Immature natural killer cell (primary cell): Measurements from ENCODE around the gene S100A10. TPM values are rescaled to one million over a fixed set of nuclear protein-coding genes. Genes with fewer than 3 reads are reported as not detected.

Source experiments
- DNase-seq, 3 donors: peaks; one replicate each; pipeline ENCODE4 v3.0.0; 2022; ENCODE audit warnings: mixed read lengths in 1 of 3
- H3K27ac Mint-ChIP-seq, 6 donors: one replicate each; pipeline ENCODE4 v1.8.0; 2020; ENCODE audit warnings: mixed read lengths in 6 of 6, mild to moderate bottlenecking in 5 of 6, inconsistent platforms in 4 of 6, moderate library complexity in 3 of 6
- H3K27me3 Mint-ChIP-seq, 3 donors: one replicate each; pipeline ENCODE4 v1.8.0; 2020 to 2021; ENCODE audit warnings: low read depth in 3 of 3, mild to moderate bottlenecking in 3 of 3, mixed read lengths in 3 of 3, moderate library complexity in 3 of 3, inconsistent platforms in 1 of 3
- H3K36me3 Mint-ChIP-seq, 3 donors: one replicate each; pipeline ENCODE4 v1.8.0; 2020; ENCODE audit warnings: mixed read lengths in 3 of 3, inconsistent platforms in 2 of 3, mild to moderate bottlenecking in 2 of 3
- H3K4me1 Mint-ChIP-seq, 2 donors: one replicate each; pipeline ENCODE4 v1.8.0; 2020; ENCODE audit warnings: inconsistent platforms in 2 of 2, mild to moderate bottlenecking in 2 of 2, mixed read lengths in 2 of 2, moderate library complexity in 1 of 2
- H3K4me3 Mint-ChIP-seq, 5 donors: one replicate each; pipeline ENCODE4 v1.8.0; 2020; ENCODE audit warnings: mild to moderate bottlenecking in 5 of 5, mixed read lengths in 5 of 5, inconsistent platforms in 3 of 5, moderate library complexity in 3 of 5
- H3K9me3 Mint-ChIP-seq, 6 donors: one replicate each; pipeline ENCODE4 v1.8.0; 2020; ENCODE audit warnings: mild to moderate bottlenecking in 6 of 6, mixed read lengths in 6 of 6, inconsistent platforms in 4 of 6, moderate library complexity in 3 of 6
- polyA plus RNA-seq, 3 donors: library from polyadenylated mRNA; unstranded; fragments of 300-500 nt; fragmentation: Illumina TruSeq; gene quantifications; one replicate each; pipeline ENCODE4 v1.2.3, GENCODE V29; 2021

The S100A10 gene
- polyA plus RNA-seq, 3 donors from 2014 or later, result 445 to 680 (median 567) TPM

DNA sequence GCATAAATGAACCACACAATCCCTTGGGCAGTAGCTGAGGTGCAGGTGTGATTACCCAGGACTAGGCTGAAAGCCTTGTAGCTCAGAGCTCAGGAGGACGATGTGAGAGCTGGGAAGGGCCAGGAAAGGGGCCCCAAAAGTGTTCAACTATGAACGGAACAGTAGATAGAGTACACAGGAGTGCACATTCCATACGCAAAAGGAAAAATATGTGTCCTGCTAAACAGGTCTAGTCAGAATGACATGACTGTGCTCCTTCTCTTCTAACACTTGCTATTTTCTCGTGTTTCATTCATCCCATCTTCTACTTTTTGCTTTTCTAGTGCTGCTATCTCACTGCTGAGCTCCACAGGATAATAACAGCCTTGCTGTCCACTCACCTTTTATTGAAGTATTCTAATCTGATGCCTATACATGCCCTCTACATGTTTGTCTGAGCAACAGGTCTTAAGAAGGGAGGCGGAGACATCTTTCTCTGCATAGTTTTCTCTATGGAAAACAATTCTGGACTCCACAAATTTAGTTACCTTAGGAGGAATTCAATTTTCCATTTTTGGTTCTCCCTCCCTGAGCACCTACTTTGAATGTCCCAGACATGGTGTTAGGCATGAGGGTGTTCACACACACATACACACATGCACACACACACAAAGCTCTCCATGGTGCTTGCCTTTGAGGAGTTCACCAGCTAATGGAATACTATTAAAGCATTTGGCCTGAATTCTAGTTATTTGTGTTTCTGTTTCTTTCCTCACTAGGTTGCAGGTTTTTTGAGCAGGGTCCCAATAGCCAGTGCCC lies 3.4 kb downstream of the S100A10 start:
- no peak for DNase-seq

GRCh38 chr1:151989211-151989862 lies 4.3 kb downstream of the S100A10 start:
- Mint-ChIP-seq H3K9me3 (no peaks in the 10 kb centered on the region), H3K27ac (peak overlapping the region in 3 of 6 donors; percentile 22 to 44 (median 34)), H3K4me1 (peaks cover 51 to 70% of the 10 kb centered on the region in 2 donors), H3K36me3 (peaks cover 0 to 6% (median 0%) of the 10 kb centered on the region in 3 donors), H3K27me3 (peaks cover 0 to 8% (median 4%) of the 10 kb centered on the region in 3 donors), H3K4me3 (no peak overlapping the region)
- no peak for DNase-seq

More for the DNA sequence above, 3.4 kb downstream of the S100A10 start:
- H3K36me3 Mint-ChIP-seq, result peaks cover 0 to 3% (median 0%) of the 10 kb centered on the region in 3 donors
- peaks cover 0 to 10% (median 5%) of the 10 kb centered on the region in 3 donors for H3K27me3 Mint-ChIP-seq
- peaks cover 45 to 64% of the 10 kb centered on the region in 2 donors for H3K4me1 Mint-ChIP-seq
- no peak overlapping the region for H3K4me3 Mint-ChIP-seq
- H3K27ac Mint-ChIP-seq, result peak overlapping the region; percentile 2 to 77 (median 38)
- no peaks in the 10 kb centered on the region for H3K9me3 Mint-ChIP-seq

- Mint-ChIP-seq H3K36me3 (peaks cover 0 to 14% (median 0%) of the 10 kb centered on the region in 3 donors), H3K9me3 (no peaks in the 10 kb centered on the region), H3K4me1 (peaks cover 59 to 78% of the 10 kb centered on the region in 2 donors), H3K27me3 (peaks cover 0 to 7% (median 2%) of the 10 kb centered on the region in 3 donors), H3K4me3 (no peak overlapping the region), H3K27ac (peak overlapping the region in 2 of 6 donors; percentile 5 to 34)
- no peak for DNase-seq
Measured at GRCh38 chr1:151988405-151988923, 5.2 kb downstream of the S100A10 start.

- H3K27ac Mint-ChIP-seq, result no peak overlapping the region
- DNase-seq, result no peak
- H3K9me3 Mint-ChIP-seq, result no peaks in the 10 kb centered on the region
- H3K36me3 Mint-ChIP-seq, result peaks cover 12 to 28% (median 12%) of the 10 kb centered on the region in 3 donors
- H3K4me3 Mint-ChIP-seq, result no peak overlapping the region
- peaks cover 0 to 3% (median 0%) of the 10 kb centered on the region in 3 donors for H3K27me3 Mint-ChIP-seq
- peaks cover 46 to 66% of the 10 kb centered on the region in 2 donors for H3K4me1 Mint-ChIP-seq
Measured at GRCh38 chr1:151986501-151987190, 7.0 kb downstream of the S100A10 start.

GRCh38 chr1:151985768-151986167 lies 7.9 kb downstream of the S100A10 start:
- Mint-ChIP-seq H3K9me3 (no peaks in the 10 kb centered on the region), H3K27me3 (peaks cover 0 to 3% (median 2%) of the 10 kb centered on the region in 3 donors), H3K4me3 (no peak overlapping the region), H3K4me1 (peaks cover 38 to 58% of the 10 kb centered on the region in 2 donors), H3K27ac (no peak overlapping the region), H3K36me3 (peaks cover 18 to 37% (median 20%) of the 10 kb centered on the region in 3 donors)
- no peak for DNase-seq

DNA sequence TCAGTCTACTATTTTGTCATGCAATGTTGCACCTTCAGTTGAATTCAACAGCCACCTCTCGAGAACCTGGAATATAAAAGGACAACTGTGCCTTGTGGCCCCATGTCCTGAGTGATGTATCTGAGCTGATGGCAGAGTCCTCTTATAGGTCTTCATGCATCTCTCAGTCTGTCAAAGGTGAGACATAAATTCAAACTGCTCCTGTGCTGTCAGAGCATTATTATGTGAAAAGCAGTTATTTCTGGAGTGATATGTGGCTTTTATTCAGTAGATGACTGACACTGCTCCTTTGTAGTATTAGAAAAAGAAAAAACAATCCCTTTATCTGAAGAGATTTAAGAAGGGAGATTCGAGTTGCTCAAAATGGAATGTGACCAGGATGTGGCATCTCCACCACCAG lies 8.4 kb downstream of the S100A10 start:
- Mint-ChIP-seq H3K27ac (peak overlapping the region in 1 of 6 donors; percentile 80), H3K4me3 (no peak overlapping the region), H3K9me3 (no peaks in the 10 kb centered on the region), H3K36me3 (peaks cover 18 to 40% (median 25%) of the 10 kb centered on the region in 3 donors), H3K27me3 (peaks cover 0 to 3% (median 2%) of the 10 kb centered on the region in 3 donors), H3K4me1 (peaks cover 35 to 53% of the 10 kb centered on the region in 2 donors)
- no peak for DNase-seq

DNA sequence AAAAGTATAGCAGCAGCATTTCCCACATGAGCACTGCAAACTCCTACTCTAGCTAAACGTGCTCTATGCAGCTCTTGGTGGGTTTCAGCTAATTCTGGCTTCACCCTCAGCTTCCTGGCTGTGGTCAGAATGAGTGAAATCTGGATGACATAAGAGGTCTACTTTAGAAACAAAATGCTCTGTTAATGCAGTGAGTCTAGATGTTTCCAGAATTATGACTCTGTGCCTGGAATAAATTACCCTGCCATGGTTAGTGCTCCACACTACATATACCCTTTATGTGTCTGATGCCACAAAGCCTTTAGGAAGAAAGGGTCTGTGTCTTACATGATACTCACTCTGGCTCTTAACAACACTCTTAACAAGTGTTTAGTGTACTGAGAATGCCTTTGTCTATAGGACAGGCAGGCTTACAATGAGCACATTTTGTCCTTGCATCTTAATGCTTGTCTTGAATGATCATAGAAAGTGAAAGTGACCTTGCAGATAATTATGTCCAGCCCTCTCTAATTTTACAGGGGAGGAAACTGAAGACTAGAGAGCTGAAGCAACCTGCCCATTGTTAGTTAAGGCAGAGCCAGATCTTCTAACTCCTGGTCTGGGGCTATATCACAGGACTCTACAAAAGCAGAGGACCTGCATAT lies 9.2 kb downstream of the S100A10 start:
- Mint-ChIP-seq H3K4me1 (peaks cover 28 to 44% of the 10 kb centered on the region in 2 donors), H3K27ac (peak overlapping the region; percentile 41 to 82 (median 73)), H3K36me3 (peaks cover 18 to 45% (median 31%) of the 10 kb centered on the region in 3 donors), H3K27me3 (peaks cover 0 to 3% (median 2%) of the 10 kb centered on the region in 3 donors), H3K9me3 (no peaks in the 10 kb centered on the region), H3K4me3 (peak overlapping the region in 4 of 5 donors; percentile 44 to 68 (median 56))
- DNase-seq, result peak in 2 of 3 donors; percentile 24 to 33

- H3K36me3 Mint-ChIP-seq, result peaks cover 18 to 45% (median 31%) of the 10 kb centered on the region in 3 donors
- no peak for DNase-seq
- H3K27ac Mint-ChIP-seq, result peak overlapping the region in 1 of 6 donors; percentile 25
- H3K4me1 Mint-ChIP-seq, result peaks cover 22 to 35% of the 10 kb centered on the region in 2 donors
- peaks cover 0 to 3% (median 3%) of the 10 kb centered on the region in 3 donors for H3K27me3 Mint-ChIP-seq
- H3K9me3 Mint-ChIP-seq, result no peaks in the 10 kb centered on the region
- no peak overlapping the region for H3K4me3 Mint-ChIP-seq
Measured at GRCh38 chr1:151982300-151983005, 11.2 kb downstream of the S100A10 start.

GRCh38 chr1:151981178-151981525 lies 12.5 kb downstream of the S100A10 start:
- Mint-ChIP-seq H3K4me1 (peaks cover 22 to 29% of the 10 kb centered on the region in 2 donors), H3K27ac (no peak overlapping the region), H3K27me3 (peaks cover 3 to 4% (median 3%) of the 10 kb centered on the region in 3 donors), H3K36me3 (peaks cover 18 to 45% (median 31%) of the 10 kb centered on the region in 3 donors), H3K9me3 (no peaks in the 10 kb centered on the region), H3K4me3 (no peak overlapping the region)
- no peak for DNase-seq

DNA sequence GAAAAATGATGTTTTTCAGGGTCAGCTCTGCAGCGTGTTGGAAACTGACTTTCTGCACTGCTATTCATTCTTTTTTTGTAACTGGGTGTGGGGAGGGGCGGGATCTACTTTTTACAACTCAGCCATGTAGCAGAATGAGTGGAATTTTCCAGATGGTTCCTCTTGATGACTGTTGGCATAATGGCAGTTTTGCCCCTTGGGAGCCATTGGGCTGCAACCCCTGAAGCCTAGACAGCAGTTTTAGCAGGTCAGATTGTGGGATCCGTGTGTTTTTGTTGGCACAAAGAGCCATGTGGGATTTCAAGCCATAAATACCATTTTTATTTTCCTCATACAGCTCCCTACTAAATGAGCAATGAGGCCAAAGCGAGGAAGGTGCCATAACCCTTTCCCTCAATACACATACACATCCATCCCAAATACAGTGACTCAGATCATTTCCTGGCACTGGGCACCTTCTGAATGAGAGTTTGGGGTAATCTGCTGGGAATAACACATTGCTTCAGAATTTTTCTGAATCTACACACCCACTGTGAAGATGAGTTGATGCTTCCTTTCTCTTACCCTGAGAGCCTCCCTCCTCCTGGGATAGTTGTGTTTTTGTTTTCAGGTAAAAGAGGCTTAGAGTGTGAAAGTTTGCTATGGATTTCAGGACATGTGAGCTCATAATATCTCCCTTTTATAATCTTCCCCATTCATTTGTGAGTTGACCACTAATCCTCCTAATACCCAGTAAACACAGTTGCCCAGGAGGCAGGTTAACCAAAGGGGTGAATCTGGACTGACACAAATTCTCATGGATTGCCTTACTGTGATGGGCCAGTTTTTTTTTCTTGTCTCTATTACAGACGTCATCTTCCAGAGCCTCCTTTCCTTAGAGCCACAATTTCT lies 13.1 kb downstream of the S100A10 start:
- H3K4me3 Mint-ChIP-seq, result no peak overlapping the region
- no peak overlapping the region for H3K27ac Mint-ChIP-seq
- H3K27me3 Mint-ChIP-seq, result peaks cover 3 to 4% (median 3%) of the 10 kb centered on the region in 3 donors
- peaks cover 18 to 45% (median 31%) of the 10 kb centered on the region in 3 donors for H3K36me3 Mint-ChIP-seq
- DNase-seq, result no peak
- H3K9me3 Mint-ChIP-seq, result no peaks in the 10 kb centered on the region
- peaks cover 22 to 25% of the 10 kb centered on the region in 2 donors for H3K4me1 Mint-ChIP-seq

DNA sequence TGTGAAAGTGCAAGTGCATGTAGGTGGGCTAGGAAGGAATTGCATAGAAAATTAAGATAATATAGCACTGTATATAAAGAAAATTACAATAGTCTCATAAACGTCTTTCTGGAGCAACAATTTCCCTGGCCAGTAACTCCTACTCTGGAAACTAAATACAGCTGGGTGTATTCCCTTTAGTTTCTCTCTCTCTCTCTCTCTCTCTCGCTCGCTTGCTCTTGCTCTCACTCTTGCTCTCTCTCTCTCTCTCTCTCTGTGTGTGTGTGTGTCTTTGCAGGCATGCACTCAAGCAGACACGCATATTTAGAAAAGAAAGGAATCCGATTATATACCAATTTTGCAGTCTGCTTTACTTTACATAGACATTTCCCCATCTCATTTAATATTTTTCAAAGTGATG lies 14.7 kb downstream of the S100A10 start:
- DNase-seq, result no peak
- no peak overlapping the region for H3K4me3 Mint-ChIP-seq
- H3K27me3 Mint-ChIP-seq, result peaks cover 3 to 6% (median 4%) of the 10 kb centered on the region in 3 donors
- peaks cover 18 to 38% (median 33%) of the 10 kb centered on the region in 3 donors for H3K36me3 Mint-ChIP-seq
- H3K4me1 Mint-ChIP-seq, result peaks cover 7 to 9% of the 10 kb centered on the region in 2 donors
- H3K9me3 Mint-ChIP-seq, result no peaks in the 10 kb centered on the region
- no peak overlapping the region for H3K27ac Mint-ChIP-seq
